MM.1S (cell line): ENCODE data around the gene P2RY12.
"Not testable (repeated sequence)": the region's sequence is repeated elsewhere in the genome, so short reads cannot be mapped to it uniquely, and the experiment has no call there.

Experiments used
- DNase-seq: peaks from one replicate; pipeline ENCODE4 v3.0.0-alpha.2; 2015
- H2AFZ ChIP-seq: fragments of 300-600 bp; sonication (generic); 2 replicates; pipeline ENCODE4 v1.6.0; 2016; ENCODE audit warnings: antibody characterized with exemption, low read length
- H3F3A ChIP-seq: fragments of 300-600 bp; sonication (generic); 2 replicates; pipeline ENCODE4 v1.6.1; 2016; ENCODE audit warnings: mild to moderate bottlenecking, antibody characterized with exemption, low read length, moderate library complexity, mixed read lengths; ENCODE audit not compliant: insufficient read depth
- H3K27ac ChIP-seq: fragments of 300-600 bp; sonication (generic); 2 replicates; pipeline ENCODE4 v1.5.1; 2016; ENCODE audit warnings: mild to moderate bottlenecking, low read length
- H3K27me3 ChIP-seq: fragments of 300-600 bp; sonication (generic); replicated peaks from 2 replicates; pipeline ENCODE4 v1.6.0; 2016; ENCODE audit warnings: low read length; ENCODE audit not compliant: insufficient read depth
- H3K36me3 ChIP-seq: fragments of 300-600 bp; sonication (generic); replicated peaks from 2 replicates; pipeline ENCODE4 v1.6.1; 2016; ENCODE audit warnings: mild to moderate bottlenecking, low read length, mixed read lengths; ENCODE audit not compliant: insufficient read depth
- H3K4me1 ChIP-seq: fragments of 300-600 bp; sonication (generic); 2 replicates; pipeline ENCODE4 v1.6.1; 2016; ENCODE audit warnings: low read length, mixed read lengths
- H3K4me2 ChIP-seq: fragments of 300-600 bp; sonication (generic); 2 replicates; pipeline ENCODE4 v1.6.0; 2016; ENCODE audit warnings: low read depth, low read length
- H3K4me3 ChIP-seq: fragments of 300-600 bp; sonication (generic); 2 replicates; pipeline ENCODE4 v1.5.1; 2016; ENCODE audit warnings: low read length, mixed read lengths
- H3K79me2 ChIP-seq: fragments of 300-600 bp; sonication (generic); 2 replicates; pipeline ENCODE4 v1.6.1; 2016; ENCODE audit warnings: mixed run types, low read length, mixed read lengths
- H3K9ac ChIP-seq: fragments of 300-600 bp; sonication (generic); 2 replicates; pipeline ENCODE4 v1.6.1; 2016; ENCODE audit warnings: low read length, mixed read lengths
- H3K9me2 ChIP-seq: fragments of 300-600 bp; sonication (generic); replicated peaks from 2 replicates; pipeline ENCODE4 v1.6.1; 2016; ENCODE audit warnings: mild to moderate bottlenecking, low read length, mixed read lengths; ENCODE audit not compliant: insufficient read depth
- H3K9me3 ChIP-seq: fragments of 300-600 bp; sonication (generic); replicated peaks from 2 replicates; pipeline ENCODE4 v1.6.1; 2016; ENCODE audit warnings: mild to moderate bottlenecking, low read length, mixed read lengths; ENCODE audit not compliant: insufficient read depth
- H4K20me1 ChIP-seq: fragments of 300-600 bp; sonication (generic); 2 replicates; pipeline ENCODE4 v1.6.1; 2016; ENCODE audit warnings: mild to moderate bottlenecking, low read length, moderate library complexity, mixed read lengths; ENCODE audit not compliant: insufficient read depth
- CTCF ChIP-seq: fragments of 300-600 bp; sonication (generic); IDR thresholded peaks from 2 replicates; pipeline ENCODE4 v1.5.1; 2016; ENCODE audit warnings: antibody characterized with exemption, low read length, mixed read lengths
- EZH2 ChIP-seq: fragments of 300-600 bp; sonication (generic); optimal IDR thresholded peaks from 2 replicates; pipeline ENCODE3; 2017; ENCODE audit warnings: low read depth, mild to moderate bottlenecking, antibody characterized with exemption, low read length, mixed read lengths
- EZH2phosphoT487 ChIP-seq: fragments of 300-600 bp; sonication (generic); IDR thresholded peaks from 2 replicates; pipeline ENCODE4 v1.6.1; 2018; ENCODE audit warnings: antibody characterized with exemption, low read length

P2RY12 gene

GRCh38 chr3:151394611-151395010, 10.1 kb upstream of the P2RY12 start:
- no peaks in the 10 kb centered on the region for H3K9me3 ChIP-seq
- no peak overlapping the region for H3K27ac ChIP-seq
- no peaks in the 10 kb centered on the region for H3K36me3 ChIP-seq
- no peaks in the 10 kb centered on the region for H3K27me3 ChIP-seq
- no peaks in the 10 kb centered on the region for H3F3A ChIP-seq
- H3K4me3 ChIP-seq = no peak overlapping the region
- DNase-seq = no peak
- TF ChIP-seq EZH2 (no peak), CTCF (no peak), EZH2phosphoT487 (no peak)
- no peaks in the 10 kb centered on the region for H3K79me2 ChIP-seq
- H3K4me2 ChIP-seq = no peak overlapping the region
- no peaks in the 10 kb centered on the region for H3K4me1 ChIP-seq
- H2AFZ ChIP-seq = no peak overlapping the region
- H4K20me1 ChIP-seq = no peaks in the 10 kb centered on the region
- no peaks in the 10 kb centered on the region for H3K9me2 ChIP-seq
- H3K9ac ChIP-seq = no peak overlapping the region

- H3K9me3 ChIP-seq = no peaks in the 10 kb centered on the region
- no peaks in the 10 kb centered on the region for H3F3A ChIP-seq
- H3K4me2 ChIP-seq = no peak overlapping the region
- H3K4me1 ChIP-seq = no peaks in the 10 kb centered on the region
- no peak for DNase-seq
- H3K79me2 ChIP-seq = no peaks in the 10 kb centered on the region
- H3K27ac ChIP-seq = no peak overlapping the region
- H3K4me3 ChIP-seq = no peak overlapping the region
- no peaks in the 10 kb centered on the region for H3K9me2 ChIP-seq
- H3K36me3 ChIP-seq = no peaks in the 10 kb centered on the region
- no peak overlapping the region for H2AFZ ChIP-seq
- H3K27me3 ChIP-seq = no peaks in the 10 kb centered on the region
- H3K9ac ChIP-seq = no peak overlapping the region
- no peaks in the 10 kb centered on the region for H4K20me1 ChIP-seq
- TF ChIP-seq EZH2 (no peak), CTCF (no peak), EZH2phosphoT487 (no peak)
Observed at GRCh38 chr3:151393941-151394340, 9.4 kb upstream of the P2RY12 start.

GRCh38 chr3:151393146-151393830, 8.7 kb upstream of the P2RY12 start:
- no peak for DNase-seq
- Histone ChIP-seq H3K9ac (no peak overlapping the region), H3K79me2 (no peaks in the 10 kb centered on the region), H3K4me2 (no peak overlapping the region), H2AFZ (no peak overlapping the region), H3K9me3 (no peaks in the 10 kb centered on the region), H3K36me3 (no peaks in the 10 kb centered on the region), H3F3A (no peaks in the 10 kb centered on the region), H3K9me2 (no peaks in the 10 kb centered on the region), H4K20me1 (no peaks in the 10 kb centered on the region), H3K4me3 (no peak overlapping the region), H3K27me3 (no peaks in the 10 kb centered on the region), H3K4me1 (no peaks in the 10 kb centered on the region), H3K27ac (no peak overlapping the region)
- TF ChIP-seq EZH2phosphoT487 = no peak
- no peak for TF ChIP-seq CTCF
- no peak for TF ChIP-seq EZH2

- not testable (repeated sequence) for DNase-seq, H3K36me3 ChIP-seq, H3K9me3 ChIP-seq, H2AFZ ChIP-seq, H3F3A ChIP-seq, H3K9me2 ChIP-seq, H4K20me1 ChIP-seq, H3K4me2 ChIP-seq, H3K4me3 ChIP-seq, H3K4me1 ChIP-seq, H3K27ac ChIP-seq, H3K9ac ChIP-seq, H3K79me2 ChIP-seq, H3K27me3 ChIP-seq
Observed at GRCh38 chr3:151392191-151392590, 7.6 kb upstream of the P2RY12 start.
